H1 (cell line): ENCODE results near the gene PSME2. TPM values are rescaled to one million over a fixed set of nuclear protein-coding genes. Genes with fewer than 3 reads are reported as not detected.

Source experiments
- CTCF ChIA-PET: fragments of 300-600 bp; sonication (Branson Sonifier 250); formaldehyde crosslinking; loops from one replicate; lab custom pipeline; 2021; ENCODE audit not compliant: partially characterized antibody; lab: Charles Lee
- POLR2A ChIA-PET: fragments of 300-600 bp; sonication (Branson Sonifier 250); formaldehyde crosslinking; loops from one replicate; lab custom pipeline; 2021; ENCODE audit warnings: inconsistent platforms; ENCODE audit not compliant: partially characterized antibody; lab: Charles Lee
- DNase-seq, 2 experiments: peaks; one replicate each; pipeline versions ENCODE4 v3.0.0 to v3.0.0-alpha.2; 2010 to 2022; ENCODE audit warnings: low spot score in 2 of 2, low read depth in 1 of 2, mixed read lengths in 1 of 2
- FAIRE-seq: peaks from 2 replicates; lab custom pipeline; 2011; peaks lifted over from hg19 to GRCh38; lab: Jason Lieb, UNC
- H2AFZ ChIP-seq: 2 replicates; pipeline ENCODE4 v1.8.1; 2012; ENCODE audit warnings: low read length, inconsistent platforms
- H2AK5ac ChIP-seq: 2 replicates; pipeline ENCODE4 v1.6.1; 2013; ENCODE audit warnings: low read depth, low read length
- H2BK120ac ChIP-seq: replicated peaks from 2 replicates; pipeline ENCODE3; 2013; ENCODE audit warnings: low read depth, low read length, inconsistent platforms
- H2BK12ac ChIP-seq: 2 replicates; pipeline ENCODE4 v1.6.1; 2013; ENCODE audit warnings: low read depth, low read length
- H2BK15ac ChIP-seq: 2 replicates; pipeline ENCODE4 v1.6.1; 2013; ENCODE audit warnings: low read length
- H2BK20ac ChIP-seq: 2 replicates; pipeline ENCODE4 v1.6.1; 2013; ENCODE audit warnings: low read length
- H2BK5ac ChIP-seq: 2 replicates; pipeline ENCODE4 v1.6.1; 2013; ENCODE audit warnings: low read depth, low read length
- H3K14ac ChIP-seq: 2 replicates; pipeline ENCODE4 v1.6.1; 2013; ENCODE audit warnings: inconsistent platforms; ENCODE audit not compliant: insufficient read length
- H3K18ac ChIP-seq: 2 replicates; pipeline ENCODE4 v1.6.1; 2013; ENCODE audit warnings: low read length; ENCODE audit errors: extremely low read depth
- H3K23ac ChIP-seq: 2 replicates; pipeline ENCODE4 v1.6.1; 2013; ENCODE audit warnings: inconsistent platforms; ENCODE audit not compliant: insufficient read length
- H3K23me2 ChIP-seq: 2 replicates; pipeline ENCODE4 v1.6.1; 2013; ENCODE audit warnings: low read depth, low read length
- H3K27ac ChIP-seq: 2 replicates; pipeline ENCODE4 v1.6.1; 2011; ENCODE audit warnings: low read depth, low read length, inconsistent platforms
- H3K27me3 ChIP-seq, 4 experiments: replicated peaks in 1 of 4; 1 replicate in 1 of 4; 2 replicates in 3 of 4; pipeline versions ENCODE4 v1.6.1 to v1.8.1; 2011 to 2013; ENCODE audit warnings: low read length in 3 of 4, mild to moderate bottlenecking in 3 of 4, inconsistent platforms in 2 of 4, mixed read lengths in 2 of 4, moderate library complexity in 1 of 4; ENCODE audit not compliant: control insufficient read depth in 3 of 4, insufficient read depth in 3 of 4; ENCODE audit errors: extremely low read depth in 1 of 4
- H3K36me3 ChIP-seq, 4 experiments: 2 replicates each; pipeline versions ENCODE4 v1.6.1 to v1.8.1; 2011 to 2013; ENCODE audit warnings: mild to moderate bottlenecking in 4 of 4, low read length in 3 of 4, moderate library complexity in 2 of 4, control low read depth in 1 of 4, inconsistent platforms in 1 of 4; ENCODE audit not compliant: insufficient read depth in 4 of 4, control insufficient read depth in 2 of 4
- H3K4ac ChIP-seq: replicated peaks from 2 replicates; pipeline ENCODE3; 2013; ENCODE audit warnings: low read length, low read depth, mixed read lengths, inconsistent platforms; ENCODE audit not compliant: insufficient read length
- H3K4me1 ChIP-seq, 4 experiments: replicated peaks in 1 of 4; 1 replicate in 1 of 4; 2 replicates in 3 of 4; pipeline versions ENCODE4 v1.6.1 to v1.8.1; 2011 to 2013; ENCODE audit warnings: low read length in 3 of 4, inconsistent platforms in 2 of 4, mixed read lengths in 1 of 4; ENCODE audit not compliant: insufficient read depth in 4 of 4, control insufficient read depth in 3 of 4
- H3K4me2 ChIP-seq, 2 experiments: 2 replicates each; pipeline versions ENCODE4 v1.6.1 to v1.8.1; 2011 to 2013; ENCODE audit warnings: low read depth in 2 of 2, low read length in 2 of 2, control low read depth in 1 of 2, inconsistent platforms in 1 of 2, mild to moderate bottlenecking in 1 of 2; ENCODE audit not compliant: insufficient read depth in 1 of 2
- H3K4me3 ChIP-seq, 4 experiments: fragments of 200-600, 300-600 bp in 1 of 4; sonication (generic), shearing (Covaris generic), sonication (Bioruptor Twin) in 1 of 4; 2 replicates each; pipeline versions ENCODE4 v1.5.1 to v1.8.1; 2011 to 2016; ENCODE audit warnings: low read length in 4 of 4, low read depth in 3 of 4, control low read depth in 2 of 4, inconsistent platforms in 2 of 4, mild to moderate bottlenecking in 2 of 4, mixed read lengths in 1 of 4, moderate library complexity in 1 of 4; ENCODE audit not compliant: insufficient read depth in 2 of 4; ENCODE audit errors: extremely low read depth in 1 of 4
- H3K56ac ChIP-seq: replicated peaks from 2 replicates; pipeline ENCODE3; 2013; ENCODE audit warnings: low read depth, mild to moderate bottlenecking, mixed read lengths, low read length, inconsistent platforms; ENCODE audit not compliant: insufficient read length
- H3K79me1 ChIP-seq: 2 replicates; pipeline ENCODE4 v1.6.1; 2013; ENCODE audit warnings: low read depth, low read length, control low read depth
- H3K79me2 ChIP-seq, 2 experiments: 2 replicates each; pipeline versions ENCODE4 v1.6.1 to v1.8.1; 2012 to 2013; ENCODE audit warnings: low read length in 2 of 2, mild to moderate bottlenecking in 2 of 2, inconsistent platforms in 1 of 2; ENCODE audit not compliant: insufficient read depth in 2 of 2, control insufficient read depth in 1 of 2
- H3K9ac ChIP-seq, 4 experiments: replicated peaks in 1 of 4; 1 replicate in 1 of 4; 2 replicates in 3 of 4; pipeline versions ENCODE4 v1.6.1 to v1.8.1; 2011 to 2013; ENCODE audit warnings: low read depth in 3 of 4, low read length in 3 of 4, control low read depth in 2 of 4, mild to moderate bottlenecking in 2 of 4, moderate library complexity in 2 of 4, inconsistent platforms in 1 of 4; ENCODE audit errors: extremely low read depth in 1 of 4
- H3K9me3 ChIP-seq, 2 experiments: 2 replicates each; pipeline versions ENCODE4 v1.6.1 to v1.8.1; 2012 to 2013; ENCODE audit warnings: mild to moderate bottlenecking in 2 of 2, moderate library complexity in 2 of 2, control low read depth in 1 of 2, inconsistent platforms in 1 of 2, low read depth in 1 of 2, low read length in 1 of 2, mixed read lengths in 1 of 2; ENCODE audit not compliant: insufficient read depth in 2 of 2
- H4K20me1 ChIP-seq, 2 experiments: replicated peaks in 1 of 2; 2 replicates each; pipeline versions ENCODE3 to v1.8.1; 2011 to 2013; ENCODE audit warnings: inconsistent platforms in 2 of 2, low read length in 2 of 2, mild to moderate bottlenecking in 1 of 2; ENCODE audit not compliant: insufficient read depth in 2 of 2, control insufficient read depth in 1 of 2
- H4K5ac ChIP-seq: 2 replicates; pipeline ENCODE4 v1.6.1; 2013; ENCODE audit warnings: low read length, low read depth, mixed read lengths, inconsistent platforms; ENCODE audit not compliant: insufficient read length
- H4K8ac ChIP-seq: 2 replicates; pipeline ENCODE4 v1.8.0; 2013; ENCODE audit warnings: mild to moderate bottlenecking, moderate library complexity, low read length, inconsistent platforms; ENCODE audit not compliant: insufficient read depth; ENCODE audit errors: extremely low read depth
- H4K91ac ChIP-seq: replicated peaks from 2 replicates; pipeline ENCODE3; 2013; ENCODE audit warnings: low read length, mixed read lengths, inconsistent platforms; ENCODE audit not compliant: insufficient read length
- JUND ChIP-seq: IDR thresholded peaks from 2 replicates; pipeline ENCODE4 v1.6.1; 2011; ENCODE audit warnings: mild to moderate bottlenecking, improper control_type of control experiment, low read length
- POLR2A ChIP-seq, 2 experiments: IDR thresholded peaks; 1 replicate in 1 of 2; 2 replicates in 1 of 2; pipeline ENCODE4 v1.6.1; 2011; ENCODE audit warnings: low read depth in 2 of 2, low read length in 2 of 2, mild to moderate bottlenecking in 2 of 2; ENCODE audit errors: control extremely low read depth in 1 of 2
- POLR2AphosphoS5 ChIP-seq: IDR thresholded peaks from 2 replicates; pipeline ENCODE4 v1.6.1; 2011; ENCODE audit warnings: low read depth, low read length
- RNF2 ChIP-seq: fragments of 200-900, 300-1000 bp; sonication (generic); IDR thresholded peaks from 2 replicates; pipeline ENCODE4 v1.7.1; 2016; ENCODE audit warnings: borderline replicate concordance, low read depth, mild to moderate bottlenecking, antibody characterized with exemption, low read length; ENCODE audit not compliant: poor library complexity, severe bottlenecking; ENCODE audit errors: missing control alignments
- SP1 ChIP-seq: IDR thresholded peaks from 2 replicates; pipeline ENCODE4 v1.6.1; 2011; ENCODE audit warnings: low read depth, low read length
- ZNF274 ChIP-seq: IDR thresholded peaks from 2 replicates; pipeline ENCODE4 v1.7.0; 2012; ENCODE audit warnings: low read length, borderline replicate concordance; ENCODE audit errors: extremely low read depth
- WGBS, 2 experiments: shearing (Covaris generic) in 1 of 2; methylation state at CpG; one replicate each; pipeline versions ENCODE4 v1.1.6 to v1.1.7; 2013 to 2015; ENCODE audit warnings: low lambda C conversion rate in 2 of 2, mixed read lengths in 2 of 2, inconsistent platforms in 1 of 2, low coverage in 1 of 2, missing lambda C conversion rate in 1 of 2; ENCODE audit not compliant: insufficient replicate concordance in 2 of 2, insufficient coverage in 1 of 2, insufficient read length in 1 of 2; ENCODE audit errors: extremely low coverage in 1 of 2, missing lambda C conversion rate in 1 of 2; 5-methylcytosine and 5-hydroxymethylcytosine counted together
- polyA plus RNA-seq, 7 experiments: library from polyadenylated mRNA; depleted of rRNA in 3 of 7; stranded (reverse) in 5 of 7; unstranded in 2 of 7; fragments of >200 nt in 5 of 7; fragments of 200-250 nt in 2 of 7; gene quantifications; 1 replicate in 5 of 7; 2 replicates in 1 of 7; 4 replicates in 1 of 7; pipeline versions ENCODE4 v1.2.1 to v1.2.3, GENCODE V29; 2011 to 2013; ENCODE audit warnings: missing spikeins in 2 of 7, mixed read lengths in 2 of 7
- total RNA-seq: library from RNA; stranded (reverse); fragmentation: NEBNext Ultra II Directional; extraction: Animal tissue kit (Norgen Biotek cat#: 25700); gene quantifications from 2 replicates; pipeline ENCODE4 v1.2.1, GENCODE V29; 2021

Gene PSME2
- total and polyA plus RNA-seq, 2 of the 8 experiments (the other 6 are each of a cell fraction or from before 2014, with no cell fraction given), result 71.8 to 111 TPM

- Histone ChIP-seq H3K18ac (no peak overlapping the region), H3K14ac (no peak overlapping the region), H2BK12ac (no peak overlapping the region), H3K4me1 (no peaks in the 10 kb centered on the region), H3K4me2 (no peak overlapping the region), H3K23ac (no peak overlapping the region), H2BK120ac (no peak overlapping the region), H2BK15ac (no peak overlapping the region), H3K4ac (no peak overlapping the region), H2BK5ac (no peak overlapping the region), H4K8ac (no peak overlapping the region), H3K79me2 (no peaks in the 10 kb centered on the region), H3K79me1 (0 out of 2 replicates have a peak, but pooled peaks cover 2% of the 10 kb centered on the region), H4K5ac (no peak overlapping the region), H2AFZ (no peak overlapping the region), H3K9ac (no peak overlapping the region), H3K27me3 (no peaks in the 10 kb centered on the region), H3K56ac (no peak overlapping the region), H3K4me3 (no peak overlapping the region), H2AK5ac (no peak overlapping the region), H3K36me3 (peaks cover 14 to 58% (median 48%) of the 10 kb centered on the region in 4 experiments), H3K9me3 (no peaks in the 10 kb centered on the region), H3K23me2 (no peaks in the 10 kb centered on the region), H4K20me1 (peaks cover 2 to 15% of the 10 kb centered on the region in 2 experiments), H3K27ac (no peak overlapping the region), H4K91ac (no peak overlapping the region), H2BK20ac (no peak overlapping the region)
- ChIA-PET CTCF (interaction anchor here (1.1 kb wide), 2 partner anchors 18 to 64 kb away, joined by 3 to 4 read pairs; partner anchors contain the start of gene IRF9), POLR2A (interaction anchor here (0.6 to 10.7 kb wide), 18 partner anchors 7 to 130 kb away, joined by 3 to 158 read pairs (median 4); partner anchors contain the start of genes CHMP4A, DCAF11, IPO4 and IRF9)
- TF ChIP-seq SP1, result no peak
- TF ChIP-seq JUND, result no peak
- no peak for TF ChIP-seq ZNF274
- no peak for TF ChIP-seq RNF2
- TF ChIP-seq POLR2AphosphoS5, result peak; percentile 37
- TF ChIP-seq POLR2A (IDR thresholded peaks at IDR 0.05; ENCODE audit: control extremely low read depth in 1 of 2, low read depth in 2 of 2, low read length in 2 of 2), result no peak
- DNase-seq (no peak), FAIRE-seq (no peak)
- 94% methylated on average over 14 of the region's 14 CpGs; no CpG with 5 or more reads in 1 of the 2 experiments for WGBS, 2 experiments
Measured at GRCh38 chr14:24179294-24179960, 33.0 kb upstream of the PSME2 start.
